Tibial nerve (tissue), 4 donors: Measurements from ENCODE around the gene PRKAR1B. TPM values are rescaled to one million over a fixed set of nuclear protein-coding genes. Genes with fewer than 3 reads are reported as not detected.

Experiments used
- DNase-seq, 2 donors: peaks; one replicate each; pipeline ENCODE4 v3.0.0-alpha.2; 2019; ENCODE audit warnings: low spot score in 2 of 2
- H3K27ac ChIP-seq, 4 donors: fragments of 200-600 bp; sonication (generic) in 3 of 4; one replicate each; pipeline ENCODE4 v1.5.1; 2017 to 2019; ENCODE audit warnings: mild to moderate bottlenecking in 1 of 4
- H3K27me3 ChIP-seq, 2 donors: fragments of 200-600 bp; sonication (generic) in 1 of 2; one replicate each; pipeline versions ENCODE4 v1.5.1 to v1.6.0; 2017 to 2019
- H3K36me3 ChIP-seq, 3 donors: fragments of 200-600 bp; sonication (generic); one replicate each; pipeline ENCODE4 v1.5.1; 2018 to 2019
- H3K4me1 ChIP-seq, 4 donors: fragments of 200-600 bp; sonication (generic) in 3 of 4; one replicate each; pipeline ENCODE4 v1.5.1; 2017 to 2019
- H3K4me3 ChIP-seq, 4 donors: fragments of 200-600 bp; sonication (generic) in 3 of 4; one replicate each; pipeline ENCODE4 v1.5.1; 2017 to 2019; ENCODE audit warnings: mild to moderate bottlenecking in 1 of 4, moderate library complexity in 1 of 4
- H3K9me3 ChIP-seq, 4 donors: fragments of 200-600 bp; sonication (generic) in 3 of 4; one replicate each; pipeline ENCODE4 v1.5.1; 2017 to 2019
- EP300 ChIP-seq, 2 donors: sonication (generic); formaldehyde crosslinking; IDR thresholded peaks; one replicate each; pipeline ENCODE4 v1.6.1; 2017; ENCODE audit warnings: antibody characterized with exemption in 2 of 2, mild to moderate bottlenecking in 1 of 2
- POLR2A ChIP-seq, 2 donors: fragments of 450-650 bp; IDR thresholded peaks; one replicate each; pipeline ENCODE4 v1.6.1; 2017; ENCODE audit warnings: antibody characterized with exemption in 2 of 2, mild to moderate bottlenecking in 2 of 2, moderate library complexity in 2 of 2
- WGBS, 2 donors: methylation state at CpG; one replicate each; pipeline ENCODE4 v1.1.5; 2018; 5-methylcytosine and 5-hydroxymethylcytosine counted together
- total RNA-seq, 4 donors: library from RNA; depleted of rRNA; stranded (reverse); fragments of >200 nt; gene quantifications; one replicate each; pipeline ENCODE4 v1.1.0, GENCODE V29; 2016
- TF ChIP-seq, protein P1 (sequence below), 5 experiments: fragments of 200-600 bp in 3 of 5; fragments of 450-650 bp in 2 of 5; sonication (generic) in 3 of 5; IDR thresholded peaks; one replicate each; pipeline ENCODE4 v1.5.1; 2016 to 2019; ENCODE audit warnings: antibody characterized with exemption in 5 of 5, mild to moderate bottlenecking in 3 of 5, moderate library complexity in 2 of 5

PRKAR1B gene
- total RNA-seq, 4 donors from 2014 or later: 2.7 to 12.3 (median 4.8) TPM

DNA sequence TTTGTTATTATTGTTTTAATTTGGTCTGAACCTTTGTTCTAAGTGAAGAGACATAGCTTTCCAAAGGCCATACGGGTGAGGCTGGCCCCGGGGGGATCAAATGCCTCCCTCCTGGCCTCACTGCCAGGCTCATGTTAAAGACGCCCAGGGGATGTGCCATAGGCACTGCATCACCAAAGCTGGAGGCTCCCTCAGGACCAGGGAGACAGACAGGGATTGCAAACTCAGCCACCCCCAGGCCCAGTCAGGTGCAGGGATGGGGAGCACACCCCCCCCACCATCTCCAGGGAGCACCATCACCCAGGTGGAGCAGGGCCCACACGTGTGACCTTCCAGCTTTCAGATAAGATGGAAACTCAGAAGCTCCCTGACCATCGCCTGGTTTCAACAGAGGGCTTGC is 96.5 kb downstream of the PRKAR1B start:
- no peaks in the 10 kb centered on the region for H3K27me3 ChIP-seq
- H3K27ac ChIP-seq: no peak overlapping the region
- H3K36me3 ChIP-seq: no peaks in the 10 kb centered on the region
- no peaks in the 10 kb centered on the region for H3K4me1 ChIP-seq
- WGBS, 2 donors: 71 to 76% methylated on average over 5 of the region's 5 CpGs
- DNase-seq: no peak
- H3K4me3 ChIP-seq: no peak overlapping the region
- no peak for TF ChIP-seq EP300 (IDR thresholded peaks at IDR 0.05)
- TF ChIP-seq POLR2A (IDR thresholded peaks at IDR 0.05): no peak
- TF ChIP-seq, protein P1, sequence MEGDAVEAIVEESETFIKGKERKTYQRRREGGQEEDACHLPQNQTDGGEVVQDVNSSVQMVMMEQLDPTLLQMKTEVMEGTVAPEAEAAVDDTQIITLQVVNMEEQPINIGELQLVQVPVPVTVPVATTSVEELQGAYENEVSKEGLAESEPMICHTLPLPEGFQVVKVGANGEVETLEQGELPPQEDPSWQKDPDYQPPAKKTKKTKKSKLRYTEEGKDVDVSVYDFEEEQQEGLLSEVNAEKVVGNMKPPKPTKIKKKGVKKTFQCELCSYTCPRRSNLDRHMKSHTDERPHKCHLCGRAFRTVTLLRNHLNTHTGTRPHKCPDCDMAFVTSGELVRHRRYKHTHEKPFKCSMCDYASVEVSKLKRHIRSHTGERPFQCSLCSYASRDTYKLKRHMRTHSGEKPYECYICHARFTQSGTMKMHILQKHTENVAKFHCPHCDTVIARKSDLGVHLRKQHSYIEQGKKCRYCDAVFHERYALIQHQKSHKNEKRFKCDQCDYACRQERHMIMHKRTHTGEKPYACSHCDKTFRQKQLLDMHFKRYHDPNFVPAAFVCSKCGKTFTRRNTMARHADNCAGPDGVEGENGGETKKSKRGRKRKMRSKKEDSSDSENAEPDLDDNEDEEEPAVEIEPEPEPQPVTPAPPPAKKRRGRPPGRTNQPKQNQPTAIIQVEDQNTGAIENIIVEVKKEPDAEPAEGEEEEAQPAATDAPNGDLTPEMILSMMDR (IDR thresholded peaks at IDR 0.05): no peak
- peaks cover 0 to 8% (median 0%) of the 10 kb centered on the region in 4 donors for H3K9me3 ChIP-seq

DNA sequence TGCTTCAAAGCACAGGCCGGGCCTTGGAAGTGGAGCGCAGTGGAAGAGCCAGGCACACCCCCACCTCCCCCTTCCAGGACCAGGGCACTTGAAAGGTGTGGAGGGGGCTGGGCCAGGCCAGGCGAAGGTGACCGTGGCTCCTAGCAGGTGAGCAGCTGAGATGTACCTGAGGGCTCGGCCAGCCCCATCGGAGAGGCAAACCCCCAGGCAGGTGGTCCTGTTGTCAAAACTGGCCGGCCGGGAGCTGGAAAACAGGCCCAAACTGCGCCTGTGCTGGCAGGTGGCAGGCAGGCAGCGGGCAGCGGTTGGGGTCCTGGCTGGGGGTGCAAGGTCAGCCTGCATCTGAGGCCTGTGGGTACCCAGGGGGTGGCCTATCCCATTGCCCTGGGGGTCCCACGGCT is 97.0 kb downstream of the PRKAR1B start:
- WGBS, 2 donors: 94 to 98% methylated on average over 10 of the region's 12 CpGs
- TF ChIP-seq, protein P1 (IDR thresholded peaks at IDR 0.05): no peak
- no peak for TF ChIP-seq POLR2A (IDR thresholded peaks at IDR 0.05)
- no peak for TF ChIP-seq EP300 (IDR thresholded peaks at IDR 0.05)
- H3K9me3 ChIP-seq: peaks cover 0 to 13% (median 0%) of the 10 kb centered on the region in 4 donors
- H3K36me3 ChIP-seq: no peaks in the 10 kb centered on the region
- H3K27me3 ChIP-seq: no peaks in the 10 kb centered on the region
- no peak for DNase-seq
- H3K4me3 ChIP-seq: no peak overlapping the region
- no peak overlapping the region for H3K27ac ChIP-seq
- no peaks in the 10 kb centered on the region for H3K4me1 ChIP-seq

DNA sequence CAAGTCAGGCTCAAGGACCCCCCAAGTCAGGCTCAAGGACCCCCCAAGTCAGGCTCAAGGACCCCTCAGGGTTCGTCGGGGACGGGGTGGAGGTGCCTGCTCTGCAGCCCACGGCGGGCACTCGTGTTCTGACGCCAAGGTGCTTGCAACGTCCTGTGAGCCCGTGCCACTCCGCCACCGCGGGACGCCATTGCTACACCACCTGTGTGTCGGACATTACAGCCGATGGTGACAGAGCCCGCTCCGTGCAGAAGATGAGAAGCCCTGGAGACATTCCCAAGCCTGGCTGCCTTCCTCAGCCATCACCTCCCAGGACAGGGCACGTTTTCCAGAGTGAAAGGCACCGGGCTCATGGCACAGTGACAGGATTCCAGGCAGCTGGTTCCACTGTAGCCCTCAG is 98.3 kb downstream of the PRKAR1B start:
- no peak for DNase-seq
- no peaks in the 10 kb centered on the region for H3K36me3 ChIP-seq
- no peaks in the 10 kb centered on the region for H3K4me1 ChIP-seq
- no peak overlapping the region for H3K4me3 ChIP-seq
- no peaks in the 10 kb centered on the region for H3K27me3 ChIP-seq
- 90 to 97% methylated on average over 17 of the region's 19 CpGs for WGBS, 2 donors
- peaks cover 0 to 26% (median 0%) of the 10 kb centered on the region in 4 donors for H3K9me3 ChIP-seq
- H3K27ac ChIP-seq: no peak overlapping the region
- no peak for TF ChIP-seq EP300 (IDR thresholded peaks at IDR 0.05)
- TF ChIP-seq POLR2A (IDR thresholded peaks at IDR 0.05): no peak
- TF ChIP-seq, protein P1 (IDR thresholded peaks at IDR 0.05): no peak

DNA sequence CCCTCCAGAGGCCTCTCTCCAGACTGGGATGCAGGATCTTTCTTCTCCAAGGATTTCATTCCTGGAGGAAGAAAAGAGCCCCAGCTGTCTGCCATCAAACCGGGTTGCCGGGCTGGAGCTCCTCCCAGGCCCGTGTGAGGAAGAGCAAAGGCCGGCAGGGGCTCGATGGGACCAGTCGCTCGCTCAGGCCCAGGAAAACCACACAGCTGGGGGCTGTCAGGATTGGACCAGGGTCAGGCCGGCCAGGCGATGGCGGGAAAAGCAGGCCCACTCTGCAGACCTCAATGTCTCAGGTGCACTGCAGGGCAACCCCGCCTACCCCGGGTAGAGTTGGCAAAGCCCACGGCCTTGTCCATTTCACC is 98.7 kb downstream of the PRKAR1B start:
- no peak for DNase-seq
- H3K4me1 ChIP-seq: no peaks in the 10 kb centered on the region
- 87 to 89% methylated on average over 13 of the region's 13 CpGs for WGBS, 2 donors
- no peaks in the 10 kb centered on the region for H3K36me3 ChIP-seq
- peaks cover 0 to 27% (median 0%) of the 10 kb centered on the region in 4 donors for H3K9me3 ChIP-seq
- TF ChIP-seq POLR2A (IDR thresholded peaks at IDR 0.05): no peak
- TF ChIP-seq EP300 (IDR thresholded peaks at IDR 0.05): no peak
- no peaks in the 10 kb centered on the region for H3K27me3 ChIP-seq
- H3K4me3 ChIP-seq: no peak overlapping the region
- no peak overlapping the region for H3K27ac ChIP-seq

GRCh38 chr7:627661-628401 is 99.2 kb downstream of the PRKAR1B start:
- no peak for DNase-seq
- no peaks in the 10 kb centered on the region for H3K27me3 ChIP-seq
- H3K4me3 ChIP-seq: no peak overlapping the region
- H3K27ac ChIP-seq: no peak overlapping the region
- peaks cover 0 to 30% (median 0%) of the 10 kb centered on the region in 4 donors for H3K9me3 ChIP-seq
- TF ChIP-seq, protein P1 (IDR thresholded peaks at IDR 0.05): no peak
- TF ChIP-seq EP300 (IDR thresholded peaks at IDR 0.05): no peak
- TF ChIP-seq POLR2A (IDR thresholded peaks at IDR 0.05): no peak
- 94 to 95% methylated on average over 33 to 35 of the region's 35 CpGs for WGBS, 2 donors
- H3K36me3 ChIP-seq: no peaks in the 10 kb centered on the region
- no peaks in the 10 kb centered on the region for H3K4me1 ChIP-seq
